A673 (cell line): ENCODE data around the gene CHKB.

Experiments
- CTCF ChIP-seq: fragments of 300-800, 200-600 bp; sonication (generic); conservative IDR thresholded peaks from 2 replicates; pipeline ENCODE4 v1.5.1; 2017; ENCODE audit warnings: low read depth, mild to moderate bottlenecking, antibody characterized with exemption, low read length, moderate library complexity, mixed read lengths
- EZH2 ChIP-seq: fragments of 200-600 bp; sonication (generic); IDR thresholded peaks from 2 replicates; pipeline ENCODE4 v1.6.1; 2017; ENCODE audit warnings: borderline replicate concordance, low read depth, mild to moderate bottlenecking, mixed read lengths, antibody characterized with exemption, low read length; ENCODE audit not compliant: poor library complexity, severe bottlenecking

GRCh38 chr22:50560034-50560433 is 22.6 kb downstream of the CHKB start:
- no peak for TF ChIP-seq EZH2
- no peak for TF ChIP-seq CTCF
